H9 (cell line): ENCODE data around the gene TFAM. TPM values are rescaled to one million over a fixed set of nuclear protein-coding genes. Genes with fewer than 3 reads are reported as not detected.

Experiments
- DNase-seq: peaks from one replicate; pipeline ENCODE4 v3.0.0-alpha.2; 2017
- H2AFZ ChIP-seq: one replicate; pipeline ENCODE4 v1.6.1; 2013; ENCODE audit warnings: mild to moderate bottlenecking, low read length, control low read depth, moderate library complexity
- H2AK5ac ChIP-seq: 2 replicates; pipeline ENCODE4 v1.6.1; 2013; ENCODE audit warnings: low read length, control low read depth, mixed read lengths; ENCODE audit not compliant: insufficient read length
- H2BK120ac ChIP-seq: one replicate; pipeline ENCODE4 v1.6.1; 2013; ENCODE audit warnings: low read depth, mild to moderate bottlenecking, low read length, control low read depth, inconsistent platforms; ENCODE audit not compliant: poor library complexity, severe bottlenecking
- H2BK12ac ChIP-seq: 2 replicates; pipeline ENCODE4 v1.6.1; 2013; ENCODE audit warnings: low read length, control low read depth, mixed read lengths, low read depth; ENCODE audit not compliant: insufficient read length
- H2BK15ac ChIP-seq: 2 replicates; pipeline ENCODE4 v1.6.1; 2013; ENCODE audit warnings: low read depth, low read length, control low read depth
- H2BK20ac ChIP-seq: one replicate; pipeline ENCODE4 v1.6.1; 2013; ENCODE audit warnings: low read depth, mild to moderate bottlenecking, low read length, control low read depth, inconsistent platforms; ENCODE audit not compliant: poor library complexity, severe bottlenecking
- H2BK5ac ChIP-seq: 2 replicates; pipeline ENCODE4 v1.6.1; 2013; ENCODE audit warnings: low read length, control low read depth, mixed read lengths; ENCODE audit not compliant: insufficient read length
- H3K14ac ChIP-seq: 2 replicates; pipeline ENCODE4 v1.6.1; 2013; ENCODE audit warnings: low read length, control low read depth; ENCODE audit not compliant: insufficient read depth
- H3K18ac ChIP-seq: 2 replicates; pipeline ENCODE4 v1.6.1; 2013; ENCODE audit warnings: low read depth, mild to moderate bottlenecking, mixed read lengths, low read length, control low read depth; ENCODE audit not compliant: insufficient read length
- H3K23ac ChIP-seq: 2 replicates; pipeline ENCODE4 v1.6.1; 2013; ENCODE audit warnings: low read length, control low read depth, mixed read lengths, low read depth; ENCODE audit not compliant: insufficient read length
- H3K23me2 ChIP-seq: 2 replicates; pipeline ENCODE4 v1.6.1; 2013; ENCODE audit warnings: low read depth, mild to moderate bottlenecking, mixed read lengths, low read length, control low read depth; ENCODE audit not compliant: insufficient read length, poor library complexity, severe bottlenecking
- H3K27ac ChIP-seq: 2 replicates; pipeline ENCODE4 v1.5.1; 2013; ENCODE audit warnings: low read length, control low read depth, mixed read lengths, low read depth; ENCODE audit not compliant: insufficient read length
- H3K27me3 ChIP-seq: 2 replicates; pipeline ENCODE4 v1.6.1; 2013; ENCODE audit warnings: low read length, control low read depth, inconsistent platforms; ENCODE audit not compliant: insufficient read depth
- H3K4ac ChIP-seq: 2 replicates; pipeline ENCODE4 v1.6.1; 2013; ENCODE audit warnings: low read depth, mild to moderate bottlenecking, control low read depth, inconsistent platforms, low read length, moderate library complexity
- H3K4me1 ChIP-seq: 2 replicates; pipeline ENCODE4 v1.6.1; 2013; ENCODE audit warnings: low read length, control low read depth, inconsistent platforms; ENCODE audit not compliant: insufficient read depth
- H3K4me2 ChIP-seq: 2 replicates; pipeline ENCODE4 v1.6.1; 2013; ENCODE audit warnings: low read length, control low read depth, mixed read lengths; ENCODE audit not compliant: insufficient read length, insufficient read depth
- H3K56ac ChIP-seq: 2 replicates; pipeline ENCODE4 v1.6.1; 2013; ENCODE audit warnings: low read depth, mild to moderate bottlenecking, mixed read lengths, low read length, control low read depth; ENCODE audit not compliant: insufficient read length
- H3K79me1 ChIP-seq: 2 replicates; pipeline ENCODE4 v1.6.1; 2013; ENCODE audit warnings: low read depth, mild to moderate bottlenecking, moderate library complexity, low read length, control low read depth, inconsistent platforms; ENCODE audit not compliant: insufficient read depth, poor library complexity, severe bottlenecking
- H3K79me2 ChIP-seq: 2 replicates; pipeline ENCODE4 v1.6.1; 2013; ENCODE audit warnings: low read length, control low read depth, inconsistent platforms; ENCODE audit not compliant: insufficient read depth
- H3K9ac ChIP-seq: 2 replicates; pipeline ENCODE4 v1.6.1; 2013; ENCODE audit warnings: low read length, control low read depth, mixed read lengths; ENCODE audit not compliant: insufficient read length; ENCODE audit errors: extremely low read depth
- H3K9me3 ChIP-seq: one replicate; pipeline ENCODE4 v1.6.1; 2013; ENCODE audit warnings: low read depth, low read length, inconsistent platforms; ENCODE audit not compliant: control insufficient read depth
- H3T11ph ChIP-seq: one replicate; pipeline ENCODE4 v1.6.1; 2013; ENCODE audit warnings: mild to moderate bottlenecking, low read length, control low read depth, inconsistent platforms
- H4K20me1 ChIP-seq: one replicate; pipeline ENCODE4 v1.6.1; 2013; ENCODE audit not compliant: control insufficient read depth, insufficient read length, insufficient read depth
- H4K5ac ChIP-seq: 2 replicates; pipeline ENCODE4 v1.6.1; 2013; ENCODE audit warnings: low read depth, mild to moderate bottlenecking, mixed read lengths, low read length, control low read depth; ENCODE audit not compliant: insufficient read length
- H4K8ac ChIP-seq: replicated peaks from 2 replicates; pipeline ENCODE4 v1.6.1; 2013; ENCODE audit warnings: low read length, control low read depth, mixed read lengths, low read depth; ENCODE audit not compliant: insufficient read length
- H4K91ac ChIP-seq: 2 replicates; pipeline ENCODE4 v1.6.1; 2013; ENCODE audit warnings: low read depth, mild to moderate bottlenecking, moderate library complexity, mixed read lengths, low read length, control low read depth; ENCODE audit not compliant: insufficient read length
- H3K27ac Mint-ChIP-seq, 3 experiments: 2 replicates in 2 of 3; 3 replicates in 1 of 3; pipeline ENCODE4 v1.8.0; 2020 to 2021; ENCODE audit warnings: mixed read lengths in 3 of 3, mild to moderate bottlenecking in 1 of 3, moderate library complexity in 1 of 3
- H3K27me3 Mint-ChIP-seq: 2 replicates; pipeline ENCODE4 v1.8.0; 2021; ENCODE audit warnings: low read depth, mild to moderate bottlenecking, moderate library complexity, mixed read lengths
- H3K36me3 Mint-ChIP-seq, 3 experiments: 2 replicates in 2 of 3; 3 replicates in 1 of 3; pipeline ENCODE4 v1.8.0; 2020 to 2021; ENCODE audit warnings: low read depth in 3 of 3, mixed read lengths in 3 of 3; ENCODE audit not compliant: insufficient read depth in 1 of 3
- H3K4me1 Mint-ChIP-seq, 2 experiments: 2 replicates each; pipeline ENCODE4 v1.8.0; 2020; ENCODE audit warnings: mixed read lengths in 2 of 2
- H3K4me3 Mint-ChIP-seq, 2 experiments: 2 replicates in 1 of 2; 3 replicates in 1 of 2; pipeline ENCODE4 v1.8.0; 2020 to 2021; ENCODE audit warnings: mild to moderate bottlenecking in 2 of 2, mixed read lengths in 2 of 2, moderate library complexity in 1 of 2
- H3K9me3 Mint-ChIP-seq, 2 experiments: 2 replicates in 1 of 2; 3 replicates in 1 of 2; pipeline ENCODE4 v1.8.0; 2020; ENCODE audit warnings: mild to moderate bottlenecking in 2 of 2, mixed read lengths in 2 of 2, moderate library complexity in 1 of 2
- WGBS: extraction: QIAGEN DNeasy Blood & Tissue Kit; methylation state at CpG from one replicate; pipeline ENCODE4 v1.1.7; 2013; ENCODE audit warnings: missing lambda C conversion rate, low lambda C conversion rate, mixed read lengths; ENCODE audit not compliant: insufficient read length; ENCODE audit errors: extremely low coverage; 5-methylcytosine and 5-hydroxymethylcytosine counted together
- total RNA-seq: library from RNA; stranded (reverse); gene quantifications from 2 replicates; pipeline ENCODE4 v1.2.1, GENCODE V29; 2021
- TF ChIP-seq, protein P1 (sequence below): fragments of 200-600 bp; sonication (generic); conservative IDR thresholded peaks from 3 replicates; pipeline ENCODE4 v1.8.0; 2021; ENCODE audit warnings: antibody characterized with exemption, mild to moderate bottlenecking

TFAM gene
- total RNA-seq, 1 experiment from 2014 or later: 144 TPM

GRCh38 chr10:58412502-58412961, 27.3 kb downstream of the TFAM start:
- no peak overlapping the region for H2BK5ac ChIP-seq
- H3K14ac ChIP-seq: no peak overlapping the region
- no peak overlapping the region for H3K18ac ChIP-seq
- Mint-ChIP-seq H3K27ac (peak overlapping the region in 1 of 3 experiments; percentile 70; a peak in 1 of 7 replicates), H3K27me3 (peaks cover 1% of the 10 kb centered on the region; the same call in 1 of the 2 replicates), H3K4me3 (no peak overlapping the region; a peak in 1 of 5 replicates), H3K36me3 (no peaks in the 10 kb centered on the region), H3K4me1 (peaks cover 12 to 21% of the 10 kb centered on the region in 2 experiments), H3K9me3 (no peaks in the 10 kb centered on the region; a peak in 1 of 5 replicates)
- H2AK5ac ChIP-seq: no peak overlapping the region
- H3K23me2 ChIP-seq: no peaks in the 10 kb centered on the region
- H3K27ac ChIP-seq: no peak overlapping the region
- no peaks in the 10 kb centered on the region for H3K27me3 ChIP-seq
- TF ChIP-seq, protein P1, sequence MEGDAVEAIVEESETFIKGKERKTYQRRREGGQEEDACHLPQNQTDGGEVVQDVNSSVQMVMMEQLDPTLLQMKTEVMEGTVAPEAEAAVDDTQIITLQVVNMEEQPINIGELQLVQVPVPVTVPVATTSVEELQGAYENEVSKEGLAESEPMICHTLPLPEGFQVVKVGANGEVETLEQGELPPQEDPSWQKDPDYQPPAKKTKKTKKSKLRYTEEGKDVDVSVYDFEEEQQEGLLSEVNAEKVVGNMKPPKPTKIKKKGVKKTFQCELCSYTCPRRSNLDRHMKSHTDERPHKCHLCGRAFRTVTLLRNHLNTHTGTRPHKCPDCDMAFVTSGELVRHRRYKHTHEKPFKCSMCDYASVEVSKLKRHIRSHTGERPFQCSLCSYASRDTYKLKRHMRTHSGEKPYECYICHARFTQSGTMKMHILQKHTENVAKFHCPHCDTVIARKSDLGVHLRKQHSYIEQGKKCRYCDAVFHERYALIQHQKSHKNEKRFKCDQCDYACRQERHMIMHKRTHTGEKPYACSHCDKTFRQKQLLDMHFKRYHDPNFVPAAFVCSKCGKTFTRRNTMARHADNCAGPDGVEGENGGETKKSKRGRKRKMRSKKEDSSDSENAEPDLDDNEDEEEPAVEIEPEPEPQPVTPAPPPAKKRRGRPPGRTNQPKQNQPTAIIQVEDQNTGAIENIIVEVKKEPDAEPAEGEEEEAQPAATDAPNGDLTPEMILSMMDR: peak; percentile 48; the same call in 2 of the 3 replicates
- no peaks in the 10 kb centered on the region for H3K79me2 ChIP-seq
- H3K56ac ChIP-seq: no peak overlapping the region
- no peak overlapping the region for H2BK15ac ChIP-seq
- no peak overlapping the region for H2AFZ ChIP-seq
- no peak overlapping the region for H4K8ac ChIP-seq
- H3K23ac ChIP-seq: no peak overlapping the region
- no peak overlapping the region for H3K4me2 ChIP-seq
- H3K4ac ChIP-seq: no peak overlapping the region
- H2BK120ac ChIP-seq: no peak overlapping the region
- DNase-seq: peak; percentile 56
- H3T11ph ChIP-seq: no peak overlapping the region
- H3K4me1 ChIP-seq: no peaks in the 10 kb centered on the region; the same call in 1 of the 2 replicates
- no peak overlapping the region for H2BK12ac ChIP-seq
- no peak overlapping the region for H3K9ac ChIP-seq
- H4K91ac ChIP-seq: no peak overlapping the region
- H4K20me1 ChIP-seq: no peaks in the 10 kb centered on the region
- no CpG with 5 or more reads among the region's 2 CpGs for WGBS
- H2BK20ac ChIP-seq: no peak overlapping the region
- H4K5ac ChIP-seq: no peak overlapping the region
- H3K79me1 ChIP-seq: no peaks in the 10 kb centered on the region
- H3K9me3 ChIP-seq: no peaks in the 10 kb centered on the region
